Activated CD8-positive, alpha-beta memory T cell treated with anti-CD3 and anti-CD28 coated beads, Interleukin-2, amount 50 U/mL, for 48 hours (primary cell): ENCODE data around the gene SIPA1L3.

ENCODE experiments used
- DNase-seq: peaks from one replicate; pipeline ENCODE4 v3.0.0-alpha.2; 2020

The SIPA1L3 gene

GRCh38 chr19:38252941-38253691 is 346.1 kb downstream of the SIPA1L3 start:
- DNase-seq = no peak

- DNase-seq = no peak
Measured at GRCh38 chr19:38253788-38254187, 346.8 kb downstream of the SIPA1L3 start.

GRCh38 chr19:38255383-38256014 is 348.5 kb downstream of the SIPA1L3 start:
- no peak for DNase-seq
